ENCODE data around the gene OR6C70.

DNA sequence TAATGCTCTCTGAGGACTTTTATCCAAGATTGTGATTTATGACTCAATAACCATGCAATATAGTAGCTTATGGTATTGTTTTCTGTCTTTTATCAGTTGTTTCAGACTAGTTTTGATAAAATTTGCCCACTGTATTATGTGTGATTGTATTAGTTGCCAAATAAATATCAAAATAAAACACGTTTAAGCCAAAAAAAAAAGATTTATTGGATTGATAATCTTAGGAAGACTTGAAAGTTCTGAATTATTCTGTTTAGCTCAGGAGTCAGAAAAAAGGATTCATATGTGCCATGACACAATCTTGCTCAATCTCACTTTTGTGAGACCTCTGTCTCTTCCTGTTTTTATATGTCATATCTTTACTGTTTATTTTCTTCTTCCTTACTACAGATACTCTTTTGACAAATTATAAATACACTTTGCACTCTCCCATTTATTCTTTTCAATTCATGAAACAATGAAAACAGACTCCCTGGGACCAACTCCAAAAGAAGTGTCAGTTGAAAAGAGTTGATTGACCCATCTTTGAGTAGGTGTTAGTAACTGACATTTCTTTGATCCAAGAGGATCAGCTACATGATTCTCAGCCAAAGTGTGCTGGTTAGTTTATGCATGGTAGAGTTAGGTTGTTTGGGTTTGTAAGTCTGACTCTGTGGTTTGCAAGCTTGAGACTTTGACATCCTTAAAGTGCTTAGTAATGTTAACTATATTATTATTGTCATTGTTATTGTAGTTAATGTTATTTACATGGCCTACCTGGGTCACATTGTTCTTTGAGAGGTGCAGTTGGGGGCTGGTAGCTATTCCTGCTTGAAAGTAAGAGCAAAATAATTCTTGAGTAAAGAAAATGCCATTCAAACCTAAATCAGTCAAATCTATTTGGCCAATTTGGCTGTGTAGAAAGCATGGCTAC lies 41.4 kb downstream of the OR6C70 start:
- TF ChIP-seq CTCF (IDR thresholded peaks at IDR 0.05): no peak
- no peak for TF ChIP-seq EP300 (IDR thresholded peaks at IDR 0.05)
- no peak for TF ChIP-seq POLR2A (IDR thresholded peaks at IDR 0.05)
